HepG2 (cell line): ENCODE data around the gene RTN4RL2. TPM values are rescaled to one million over a fixed set of nuclear protein-coding genes. Genes with fewer than 3 reads are reported as not detected.

ENCODE experiments used
- BCL6 ChIP-seq: IDR thresholded peaks from 2 replicates; pipeline ENCODE4 v1.6.1; 2016; ENCODE audit warnings: missing genetic modification reagents, missing compliant biosample characterization
- CEBPG ChIP-seq: IDR thresholded peaks from 2 replicates; pipeline ENCODE4 v1.6.1; 2016
- GATAD2A ChIP-seq: IDR thresholded peaks from 2 replicates; pipeline ENCODE4 v1.6.1; 2016
- MYC ChIP-seq: sonication (generic); formaldehyde crosslinking; IDR thresholded peaks from 2 replicates; pipeline ENCODE4 v1.9.0; 2021; ENCODE audit warnings: missing genetic modification reagents, borderline replicate concordance
- NCOR1 ChIP-seq: fragments of 200-600 bp; sonication (generic); IDR thresholded peaks from 2 replicates; pipeline ENCODE4 v1.7.0; 2017; ENCODE audit warnings: antibody characterized with exemption, low read length, borderline replicate concordance
- PATZ1 ChIP-seq: sonication (generic); formaldehyde crosslinking; IDR thresholded peaks from 2 replicates; pipeline ENCODE4 v1.4.0; 2020; ENCODE audit warnings: missing genetic modification reagents
- RFXAP ChIP-seq: sonication (generic); formaldehyde crosslinking; IDR thresholded peaks from 2 replicates; pipeline ENCODE4 v1.4.0; 2020; ENCODE audit warnings: missing genetic modification reagents, borderline replicate concordance
- SALL1 ChIP-seq: sonication (generic); formaldehyde crosslinking; IDR thresholded peaks from 2 replicates; pipeline ENCODE4 v1.8.0; 2022; ENCODE audit warnings: mild to moderate bottlenecking, missing genetic modification reagents
- SALL2 ChIP-seq: sonication (generic); formaldehyde crosslinking; IDR thresholded peaks from 2 replicates; pipeline ENCODE4 v1.8.1; 2023; ENCODE audit warnings: mild to moderate bottlenecking, missing genetic modification reagents, inconsistent platforms
- SMAD1 ChIP-seq: sonication (generic); formaldehyde crosslinking; IDR thresholded peaks from 2 replicates; pipeline ENCODE4 v1.4.0; 2020; ENCODE audit warnings: missing genetic modification reagents, low read depth, mild to moderate bottlenecking, borderline replicate concordance
- SOX6 ChIP-seq, 2 experiments: fragments of 450-650 bp in 1 of 2; sonication (generic) in 1 of 2; formaldehyde crosslinking in 1 of 2; IDR thresholded peaks; 2 replicates each; pipeline versions ENCODE4 v1.4.0 to v1.6.1; 2017 to 2020; ENCODE audit warnings: antibody characterized with exemption in 1 of 2, mild to moderate bottlenecking in 1 of 2, missing genetic modification reagents in 1 of 2
- STAG1 ChIP-seq: sonication (generic); formaldehyde crosslinking; IDR thresholded peaks from 2 replicates; pipeline ENCODE4 v1.4.0; 2020; ENCODE audit warnings: missing genetic modification reagents
- THRA ChIP-seq: sonication (generic); formaldehyde crosslinking; IDR thresholded peaks from 2 replicates; pipeline ENCODE4 v1.4.0; 2020; ENCODE audit warnings: missing genetic modification reagents, borderline replicate concordance
- TOE1 ChIP-seq: sonication (generic); formaldehyde crosslinking; IDR thresholded peaks from 2 replicates; pipeline ENCODE4 v1.4.0; 2020; ENCODE audit warnings: mild to moderate bottlenecking, missing genetic modification reagents
- YEATS4 ChIP-seq: sonication (generic); formaldehyde crosslinking; IDR thresholded peaks from 2 replicates; pipeline ENCODE4 v1.4.0; 2020; ENCODE audit warnings: missing genetic modification reagents, borderline replicate concordance
- ZNF121 ChIP-seq: sonication (generic); formaldehyde crosslinking; IDR thresholded peaks from 2 replicates; pipeline ENCODE4 v1.5.0; 2020; ENCODE audit warnings: mild to moderate bottlenecking, missing genetic modification reagents
- ZNF547 ChIP-seq: sonication (generic); formaldehyde crosslinking; IDR thresholded peaks from 2 replicates; pipeline ENCODE4 v1.5.1; 2020; ENCODE audit warnings: mild to moderate bottlenecking, missing genetic modification reagents
- ZNF619 ChIP-seq: sonication (generic); formaldehyde crosslinking; IDR thresholded peaks from 2 replicates; pipeline ENCODE4 v1.4.0; 2020; ENCODE audit warnings: mild to moderate bottlenecking, missing genetic modification reagents
- ZNF772 ChIP-seq: sonication (generic); formaldehyde crosslinking; IDR thresholded peaks from 2 replicates; pipeline ENCODE4 v1.5.0; 2020; ENCODE audit warnings: mild to moderate bottlenecking, missing genetic modification reagents
- ZNF781 ChIP-seq: sonication (generic); formaldehyde crosslinking; IDR thresholded peaks from 2 replicates; pipeline ENCODE4 v1.5.1; 2020; ENCODE audit warnings: borderline replicate concordance, mild to moderate bottlenecking, missing genetic modification reagents; ENCODE audit errors: not compliant biosample characterization
- polyA plus RNA-seq, 8 experiments: library from polyadenylated mRNA; depleted of rRNA in 3 of 8; stranded (reverse) in 7 of 8; unstranded in 1 of 8; fragments of >200 nt; fragmentation: Illumina TruSeq in 4 of 8; extraction: Trizol in 4 of 8; gene quantifications; 2 replicates each; pipeline versions ENCODE4 v1.2.1 to v1.2.3, GENCODE V29; 2011 to 2016; ENCODE audit warnings: low read depth in 4 of 8, missing spikeins in 1 of 8, mixed read lengths in 1 of 8; ENCODE audit not compliant: insufficient read depth in 1 of 8
- total RNA-seq, 5 experiments: library from RNA; depleted of rRNA; stranded (reverse); fragments of >200 nt; fragmentation: Illumina TruSeq; extraction: Trizol; gene quantifications; 2 replicates each; pipeline ENCODE4 v1.2.3, GENCODE V29; 2016; ENCODE audit warnings: low read depth in 1 of 5
- TF ChIP-seq, protein P1 (sequence below): sonication (generic); formaldehyde crosslinking; IDR thresholded peaks from 2 replicates; pipeline ENCODE4 v1.8.0; 2022; ENCODE audit warnings: low read depth, missing genetic modification reagents
- TF ChIP-seq, protein P2 (sequence below): sonication (generic); formaldehyde crosslinking; IDR thresholded peaks from 2 replicates; pipeline ENCODE4 v1.4.0; 2020; ENCODE audit warnings: missing genetic modification reagents, low read depth, mild to moderate bottlenecking, borderline replicate concordance

RTN4RL2 gene
- total and polyA plus RNA-seq, 2 of the 13 experiments (the other 11 are each of a cell fraction or from before 2014, with no cell fraction given) = 1.3 to 4.3 TPM

DNA sequence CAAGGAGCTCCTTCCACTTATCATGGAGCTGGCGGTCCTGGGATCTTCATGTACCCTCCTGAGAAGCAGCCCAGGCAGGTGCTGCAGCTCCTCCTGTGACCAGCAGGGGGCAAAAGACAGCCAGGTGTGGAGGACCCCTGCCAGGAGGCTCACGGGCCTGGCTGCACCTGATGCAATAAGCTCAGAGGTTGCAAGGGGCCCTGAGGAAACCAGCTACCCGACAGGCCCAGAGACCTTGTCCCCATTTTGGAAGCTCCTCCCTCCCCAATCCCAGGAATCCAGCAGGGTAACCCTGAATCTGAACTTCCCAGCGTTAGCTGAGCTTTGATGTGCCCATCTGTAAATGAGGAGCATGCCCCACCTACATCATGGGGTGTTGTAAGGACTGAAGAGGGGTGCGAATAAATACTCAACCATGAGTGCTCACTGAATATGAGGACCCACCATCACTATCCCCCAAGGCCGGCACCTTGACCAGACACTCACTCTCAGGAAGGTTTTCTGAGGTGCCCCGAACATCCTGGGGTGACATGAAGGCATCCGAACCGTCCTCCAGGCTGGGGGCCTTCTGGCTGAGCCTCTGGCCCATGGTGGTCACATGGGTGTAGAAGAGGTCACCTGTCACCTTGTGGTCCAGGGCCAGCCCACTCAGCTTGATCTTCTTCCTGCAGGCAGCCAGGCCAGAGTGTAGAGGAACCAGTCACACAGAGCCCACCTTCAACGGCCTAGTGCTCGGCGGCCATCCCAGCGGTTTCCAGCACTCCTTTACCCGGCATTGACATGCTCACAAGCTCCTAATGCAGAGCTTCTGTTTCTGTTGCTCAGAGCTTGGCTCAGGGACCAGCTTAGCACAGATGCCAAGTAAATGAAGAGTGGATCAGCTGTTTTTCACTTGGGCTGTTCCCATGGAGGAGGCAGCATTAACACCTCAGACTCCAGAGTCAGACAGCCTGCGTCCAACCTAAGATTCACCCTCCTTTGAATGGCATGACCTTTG lies 33.5 kb downstream of the RTN4RL2 start (continued):
- no peak for TF ChIP-seq NCOR1
- 0 out of 2 replicates have a peak, but pooled peaks have one; percentile 32 for TF ChIP-seq TOE1 (CRISPR knock-in tag)
- peak; percentile 77 for TF ChIP-seq ZNF121 (CRISPR knock-in tag)
- TF ChIP-seq GATAD2A (CRISPR knock-in tag) = peak; percentile 89
- TF ChIP-seq YEATS4 = peak; percentile 85
- peak; percentile 3; the same call in 1 of the 2 replicates for TF ChIP-seq ZNF772 (CRISPR knock-in tag)
- TF ChIP-seq ZNF619 (CRISPR knock-in tag) = peak; percentile 46; the same call in 1 of the 2 replicates
- peak; percentile 46; the same call in 1 of the 2 replicates for TF ChIP-seq BCL6 (CRISPR knock-in tag)
- peak; percentile 100 for TF ChIP-seq CEBPG (CRISPR knock-in tag)
- TF ChIP-seq SMAD1 (CRISPR knock-in tag) = peak; percentile 84; the same call in 1 of the 2 replicates
- TF ChIP-seq, protein P1, sequence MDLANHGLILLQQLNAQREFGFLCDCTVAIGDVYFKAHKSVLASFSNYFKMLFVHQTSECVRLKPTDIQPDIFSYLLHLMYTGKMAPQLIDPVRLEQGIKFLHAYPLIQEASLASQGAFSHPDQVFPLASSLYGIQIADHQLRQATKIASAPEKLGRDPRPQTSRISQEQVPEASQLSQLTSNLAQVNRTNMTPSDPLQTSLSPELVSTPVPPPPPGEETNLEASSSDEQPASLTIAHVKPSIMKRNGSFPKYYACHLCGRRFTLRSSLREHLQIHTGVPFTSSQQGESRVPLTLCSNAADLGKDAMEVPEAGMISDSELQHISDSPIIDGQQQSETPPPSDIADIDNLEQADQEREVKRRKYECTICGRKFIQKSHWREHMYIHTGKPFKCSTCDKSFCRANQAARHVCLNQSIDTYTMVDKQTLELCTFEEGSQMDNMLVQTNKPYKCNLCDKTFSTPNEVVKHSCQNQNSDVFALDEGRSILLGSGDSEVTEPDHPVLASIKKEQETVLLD = no peak
- TF ChIP-seq MYC (CRISPR knock-in tag) = peak; percentile 78; the same call in 1 of the 2 replicates
- TF ChIP-seq SALL2 (CRISPR knock-in tag) = peak; percentile 81; the same call in 1 of the 2 replicates
- peak; percentile 85 for TF ChIP-seq ZNF781 (CRISPR knock-in tag)
- TF ChIP-seq STAG1 (CRISPR knock-in tag) = peak; percentile 91
- TF ChIP-seq SOX6 (IDR thresholded peaks at IDR 0.05) = no peak
- peak; percentile 73 for TF ChIP-seq SOX6 (CRISPR knock-in tag; IDR thresholded peaks at IDR 0.05)
- TF ChIP-seq THRA (CRISPR knock-in tag) = peak; percentile 58; the same call in 1 of the 2 replicates
- peak; percentile 35; the same call in 1 of the 2 replicates for TF ChIP-seq ZNF547 (CRISPR knock-in tag)
- peak; percentile 52; the same call in 1 of the 2 replicates for TF ChIP-seq PATZ1 (CRISPR knock-in tag)
- TF ChIP-seq SALL1 (CRISPR knock-in tag) = peak; percentile 83
- peak; percentile 46; the same call in 1 of the 2 replicates for TF ChIP-seq RFXAP
- TF ChIP-seq, protein P2, sequence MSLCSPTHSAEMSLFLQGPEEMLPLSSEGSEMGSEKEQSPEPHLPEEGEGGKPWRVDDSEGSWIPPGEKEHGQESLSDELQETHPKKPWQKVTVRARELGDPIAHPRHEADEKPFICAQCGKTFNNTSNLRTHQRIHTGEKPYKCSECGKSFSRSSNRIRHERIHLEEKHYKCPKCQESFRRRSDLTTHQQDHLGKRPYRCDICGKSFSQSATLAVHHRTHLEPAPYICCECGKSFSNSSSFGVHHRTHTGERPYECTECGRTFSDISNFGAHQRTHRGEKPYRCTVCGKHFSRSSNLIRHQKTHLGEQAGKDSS (CRISPR knock-in tag) = peak; percentile 82; the same call in 1 of the 2 replicates
